Natural killer cell (primary cell): ENCODE results near the gene MCEMP1. TPM values are rescaled to one million over a fixed set of nuclear protein-coding genes. Genes with fewer than 3 reads are reported as not detected.

Experiments used
- ATAC-seq, 3 donors: fragments of 150-1000 bp in 2 of 3; fragments of 200-7000 bp in 1 of 3; cut with Tn5 transposase; 1 replicate in 1 of 3; 2 replicates in 2 of 3; pipeline ENCODE4 v1.10.0; 2021; ENCODE audit warnings: mild to moderate bottlenecking in 2 of 3, moderate library complexity in 2 of 3
- DNase-seq, 2 donors: peaks; one replicate each; pipeline versions ENCODE4 v3.0.0 to v3.0.0-alpha.2; 2013 to 2021; ENCODE audit warnings: mixed read lengths in 1 of 2
- H3K27ac ChIP-seq: one replicate; pipeline ENCODE4 v1.5.1; 2013; ENCODE audit warnings: mild to moderate bottlenecking, low read length
- H3K27me3 ChIP-seq: one replicate; pipeline ENCODE4 v1.6.1; 2013; ENCODE audit warnings: low read length; ENCODE audit not compliant: control insufficient read depth, insufficient read depth
- H3K36me3 ChIP-seq: one replicate; pipeline ENCODE4 v1.6.1; 2013; ENCODE audit warnings: low read length; ENCODE audit not compliant: control insufficient read depth, insufficient read depth
- H3K4me1 ChIP-seq: one replicate; pipeline ENCODE4 v1.6.1; 2013; ENCODE audit warnings: low read length; ENCODE audit not compliant: control insufficient read depth, insufficient read depth
- H3K4me3 ChIP-seq: one replicate; pipeline ENCODE4 v1.5.1; 2013; ENCODE audit warnings: low read length
- H3K9me3 ChIP-seq: one replicate; pipeline ENCODE4 v1.6.1; 2013; ENCODE audit warnings: low read length; ENCODE audit not compliant: control insufficient read depth, insufficient read depth
- H3K27ac Mint-ChIP-seq, 2 donors: one replicate each; pipeline ENCODE4 v1.8.0; 2022; ENCODE audit warnings: mild to moderate bottlenecking in 2 of 2, mixed read lengths in 2 of 2, moderate library complexity in 1 of 2
- H3K27me3 Mint-ChIP-seq, 2 donors: one replicate each; pipeline ENCODE4 v1.8.0; 2022; ENCODE audit warnings: low read depth in 2 of 2, mixed read lengths in 2 of 2
- H3K36me3 Mint-ChIP-seq: one replicate; pipeline ENCODE4 v1.8.0; 2022; ENCODE audit warnings: mixed read lengths
- H3K4me1 Mint-ChIP-seq, 2 donors: one replicate each; pipeline ENCODE4 v1.8.0; 2022; ENCODE audit warnings: mixed read lengths in 2 of 2
- H3K4me3 Mint-ChIP-seq: one replicate; pipeline ENCODE4 v1.8.0; 2022; ENCODE audit warnings: mild to moderate bottlenecking, moderate library complexity, mixed read lengths
- H3K9me3 Mint-ChIP-seq, 2 donors: one replicate each; pipeline ENCODE4 v1.8.0; 2022; ENCODE audit warnings: mixed read lengths in 2 of 2
- CTCF ChIP-seq: fragments of 200-600 bp; IDR thresholded peaks from one replicate; pipeline ENCODE4 v1.8.0; 2022; ENCODE audit warnings: antibody characterized with exemption
- WGBS: methylation state at CpG from one replicate; pipeline ENCODE4 v1.1.7; 2013; ENCODE audit warnings: missing lambda C conversion rate; ENCODE audit not compliant: insufficient coverage; 5-methylcytosine and 5-hydroxymethylcytosine counted together
- intact Hi-C: fragments of 100-400 bp; cut with micrococcal nuclease; formaldehyde crosslinking; loops from one replicate; pipeline ENCODE4 v1.14.2; 2022
- total RNA-seq, 4 donors: library from RNA; stranded (reverse); fragments of 120-200 nt in 1 of 4; gene quantifications; one replicate each; pipeline versions ENCODE4 v1.2.3 to v1.2.4, GENCODE V29; 2013 to 2022

The MCEMP1 gene
- total RNA-seq, 3 donors from 2014 or later (not counting 1 experiment from before 2014, with no cell fraction given): 0.59 to 4.8 (median 1.8) TPM

- DNase-seq: no peak
- no peaks in the 10 kb centered on the region for H3K9me3 Mint-ChIP-seq
- no peaks in the 10 kb centered on the region for H3K27me3 ChIP-seq
- H3K4me1 Mint-ChIP-seq: peaks cover 13 to 43% of the 10 kb centered on the region in 2 donors
- H3K27ac Mint-ChIP-seq: peak overlapping the region; percentile 69 to 94
- peak overlapping the region; percentile 91 for H3K4me3 Mint-ChIP-seq
- H3K4me3 ChIP-seq: peak overlapping the region; percentile 100
- intact Hi-C loops: loop anchor here (10.0 kb wide), 1 partner anchor 48 kb away; the partner anchor contains the start of genes PCP2 and STXBP2
- no peak for TF ChIP-seq CTCF
- H3K27ac ChIP-seq: peak overlapping the region; percentile 70
- 93% methylated on average over 74 of the region's 74 CpGs for WGBS
- peaks cover 12% of the 10 kb centered on the region in 2 donors for H3K27me3 Mint-ChIP-seq
- H3K36me3 ChIP-seq: peaks cover 13% of the 10 kb centered on the region
- no peaks in the 10 kb centered on the region for H3K9me3 ChIP-seq
- ATAC-seq: no peak
- H3K4me1 ChIP-seq: peaks cover 37% of the 10 kb centered on the region
- H3K36me3 Mint-ChIP-seq: no peaks in the 10 kb centered on the region
Observed at GRCh38 chr19:7682175-7682855, 5.4 kb downstream of the MCEMP1 start.

DNA sequence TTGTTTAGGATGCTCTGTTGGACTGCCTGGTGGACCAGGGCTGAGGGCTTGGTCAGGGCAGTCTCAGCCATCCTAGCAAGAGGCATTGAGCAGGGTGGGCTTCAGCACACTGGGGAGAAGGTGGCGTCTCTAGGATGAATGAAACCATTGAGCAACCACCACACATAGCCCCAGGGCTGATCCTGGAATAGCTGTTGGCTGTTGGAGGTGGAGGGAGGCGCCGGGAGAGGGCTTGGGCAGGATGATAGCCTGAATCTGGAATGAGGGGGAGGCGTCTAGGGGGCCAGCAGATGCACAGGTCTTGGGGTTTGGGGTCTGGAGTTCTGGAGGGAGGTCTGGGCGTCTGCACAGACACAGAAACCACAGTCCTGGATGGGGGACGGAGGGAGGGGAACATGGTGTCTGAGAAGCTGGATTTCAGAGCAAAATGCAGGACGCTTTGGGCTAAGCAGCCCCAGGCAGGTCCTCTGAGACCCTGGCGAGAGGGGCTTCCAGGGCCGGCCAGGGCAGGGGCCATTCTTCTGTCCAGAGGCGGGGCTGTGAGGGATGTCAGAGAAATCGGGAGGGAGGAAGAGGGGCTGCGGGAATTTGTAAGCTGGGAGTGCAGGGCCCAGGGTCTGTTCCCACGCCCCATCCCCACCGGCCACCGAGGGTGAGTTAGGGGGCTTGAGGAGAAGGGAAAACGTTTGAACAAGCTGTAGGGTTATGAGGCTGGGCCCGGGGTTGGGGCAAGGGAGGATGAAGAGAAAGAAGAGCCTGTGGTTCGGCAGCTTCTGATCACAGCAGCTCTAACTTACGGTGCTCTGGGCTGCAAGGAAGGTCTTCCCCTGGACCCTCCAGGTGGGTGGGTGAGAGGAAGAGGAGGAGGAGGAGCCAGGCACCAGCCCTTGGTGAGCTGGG, 8.9 kb downstream of the MCEMP1 start:
- 90% methylated on average over 18 of the region's 19 CpGs for WGBS
- Mint-ChIP-seq H3K36me3 (no peaks in the 10 kb centered on the region), H3K27ac (no peak overlapping the region), H3K9me3 (no peaks in the 10 kb centered on the region), H3K4me1 (peaks cover 13 to 31% of the 10 kb centered on the region in 2 donors), H3K4me3 (no peak overlapping the region), H3K27me3 (no peaks in the 10 kb centered on the region)
- Histone ChIP-seq H3K4me1 (peaks cover 34% of the 10 kb centered on the region), H3K27ac (no peak overlapping the region), H3K9me3 (peaks cover 12% of the 10 kb centered on the region), H3K36me3 (peaks cover 13% of the 10 kb centered on the region), H3K27me3 (no peaks in the 10 kb centered on the region), H3K4me3 (no peak overlapping the region)
- intact Hi-C loops: loop anchor here (10.0 kb wide), 1 partner anchor 51 kb away; the partner anchor contains the start of genes PCP2 and STXBP2
- no peak for ATAC-seq
- DNase-seq: no peak
- no peak for TF ChIP-seq CTCF

- Mint-ChIP-seq H3K9me3 (no peaks in the 10 kb centered on the region), H3K27ac (no peak overlapping the region), H3K27me3 (no peaks in the 10 kb centered on the region), H3K4me1 (peaks cover 5 to 19% of the 10 kb centered on the region in 2 donors), H3K4me3 (no peak overlapping the region), H3K36me3 (no peaks in the 10 kb centered on the region)
- ATAC-seq (no peak), DNase-seq (no peak)
- H3K27me3 ChIP-seq: no peaks in the 10 kb centered on the region
- no peak overlapping the region for H3K4me3 ChIP-seq
- H3K27ac ChIP-seq: no peak overlapping the region
- 94% methylated on average over 12 of the region's 12 CpGs for WGBS
- peaks cover 13% of the 10 kb centered on the region for H3K36me3 ChIP-seq
- peaks cover 26% of the 10 kb centered on the region for H3K9me3 ChIP-seq
- intact Hi-C loops: loop anchor here (10.0 kb wide), 1 partner anchor 52 kb away; the partner anchor contains the start of genes PCP2 and STXBP2
- TF ChIP-seq CTCF: no peak
- H3K4me1 ChIP-seq: peaks cover 28% of the 10 kb centered on the region
Observed at GRCh38 chr19:7687177-7687576, 10.3 kb downstream of the MCEMP1 start.
